ENCODE data around the gene SYT3. TPM values are rescaled to one million over a fixed set of nuclear protein-coding genes. Genes with fewer than 3 reads are reported as not detected.

The SYT3 gene
- total RNA-seq, 2 experiments from 2014 or later = 0.11 to 0.50 TPM

Other genes with a start within 250 kb of the SYT3 start
- gene SPIB, start 220.9 kb downstream of the SYT3 start, total RNA-seq = under 1 TPM; 0.57 to 0.96 TPM
- gene MYBPC2, start 207.0 kb downstream of the SYT3 start, total RNA-seq = under 1 TPM in 1 of 2 experiments, not detected in 1; 0.04 TPM
- 10 to 100 TPM; 65.0 to 67.0 TPM for gene EMC10, start 163.4 kb downstream of the SYT3 start, total RNA-seq
- gene GARIN5A, start 163.0 kb downstream of the SYT3 start, total RNA-seq = under 1 TPM; 0.34 to 0.69 TPM
- gene JOSD2, start 128.7 kb downstream of the SYT3 start, total RNA-seq = 10 to 100 TPM; 40.0 to 44.8 TPM
- not detected for gene ASPDH, start 126.0 kb downstream of the SYT3 start, total RNA-seq
- not detected for gene LRRC4B, start 71.4 kb downstream of the SYT3 start, total RNA-seq
- under 1 TPM; 0.44 to 0.67 TPM for gene C19orf81, start 9.6 kb upstream of the SYT3 start, total RNA-seq
- gene SHANK1, start 79.9 kb upstream of the SYT3 start, total RNA-seq = not detected
- under 1 TPM; 0.63 to 0.70 TPM for gene CLEC11A, start 83.5 kb upstream of the SYT3 start, total RNA-seq
- not detected for gene GPR32, start 130.6 kb upstream of the SYT3 start, total RNA-seq
- gene ACP4, start 150.5 kb upstream of the SYT3 start, total RNA-seq = not detected
- under 1 TPM in 1 of 2 experiments, not detected in 1; 0.29 TPM for gene KLK1, start 183.9 kb upstream of the SYT3 start, total RNA-seq
- not detected for gene KLK15, start 193.7 kb upstream of the SYT3 start, total RNA-seq
- gene KLK3, start 215.0 kb upstream of the SYT3 start, total RNA-seq = not detected
- not detected for gene KLK2, start 233.6 kb upstream of the SYT3 start, total RNA-seq

All from activated CD8-positive, alpha-beta memory T cell treated with anti-CD3 and anti-CD28 coated beads for 36 hours (primary cell).